SK-N-SH treated with all-trans-retinoic acid at 6 μM for 48 hours (cell line): ENCODE measurements around the gene TANGO6.

ENCODE experiments used
- ATAC-seq: fragments of 200-7000 bp; cut with Tn5 transposase; 3 replicates; pipeline ENCODE4 v1.9.1; 2020; ENCODE audit warnings: mild to moderate bottlenecking, moderate library complexity
- ARNTL ChIP-seq: fragments of 450-650 bp; formaldehyde crosslinking; IDR thresholded peaks from 2 replicates; pipeline ENCODE4 v1.5.0; 2020; ENCODE audit warnings: low read depth, mild to moderate bottlenecking, moderate library complexity, borderline replicate concordance
- BACH2 ChIP-seq: fragments of 250-450 bp; sonication (Bioruptor Pico); IDR thresholded peaks from 2 replicates; pipeline ENCODE4 v1.9.0; 2021; ENCODE audit warnings: mild to moderate bottlenecking, borderline replicate concordance
- CSDC2 ChIP-seq: fragments of 250-450 bp; sonication (Bioruptor Pico); IDR thresholded peaks from 2 replicates; pipeline ENCODE4 v1.5.0; 2020; ENCODE audit warnings: mild to moderate bottlenecking, moderate library complexity
- CSRNP3 ChIP-seq: fragments of 250-450 bp; sonication (Bioruptor Pico); IDR thresholded peaks from 2 replicates; pipeline ENCODE4 v1.5.1; 2021; ENCODE audit warnings: mild to moderate bottlenecking, moderate library complexity
- ESRRG ChIP-seq: fragments of 250-450 bp; sonication (Bioruptor Pico); IDR thresholded peaks from 2 replicates; pipeline ENCODE4 v1.6.1; 2021; ENCODE audit warnings: mild to moderate bottlenecking
- GLIS3 ChIP-seq: fragments of 250-450 bp; sonication (Bioruptor Pico); IDR thresholded peaks from 2 replicates; pipeline ENCODE4 v1.5.0; 2020; ENCODE audit warnings: mild to moderate bottlenecking, moderate library complexity
- ISL1 ChIP-seq: fragments of 250-450 bp; sonication (Bioruptor Pico); IDR thresholded peaks from 2 replicates; pipeline ENCODE4 v2.1.2; 2022; ENCODE audit warnings: mild to moderate bottlenecking, moderate library complexity
- OSR1 ChIP-seq: fragments of 250-450 bp; sonication (Bioruptor Pico); IDR thresholded peaks from 2 replicates; pipeline ENCODE4 v1.8.0; 2022; ENCODE audit warnings: moderate library complexity, mild to moderate bottlenecking, inconsistent platforms
- PATZ1 ChIP-seq: fragments of 250-450 bp; sonication (Bioruptor Pico); IDR thresholded peaks from 2 replicates; pipeline ENCODE4 v1.8.0; 2020; ENCODE audit warnings: mild to moderate bottlenecking, moderate library complexity, borderline replicate concordance
- POU6F1 ChIP-seq: fragments of 250-450 bp; sonication (Bioruptor Pico); IDR thresholded peaks from 2 replicates; pipeline ENCODE4 v1.8.0; 2021; ENCODE audit warnings: low read depth, mild to moderate bottlenecking, moderate library complexity, borderline replicate concordance
- PPARA ChIP-seq: fragments of 250-450 bp; sonication (Bioruptor Pico); IDR thresholded peaks from 2 replicates; pipeline ENCODE4 v1.5.0; 2020; ENCODE audit warnings: mild to moderate bottlenecking, borderline replicate concordance
- RARB ChIP-seq: fragments of 250-450 bp; sonication (Bioruptor Pico); IDR thresholded peaks from 2 replicates; pipeline ENCODE4 v1.8.0; 2021; ENCODE audit warnings: mild to moderate bottlenecking, moderate library complexity
- SNAI2 ChIP-seq: fragments of 250-450 bp; sonication (Bioruptor Pico); IDR thresholded peaks from 2 replicates; pipeline ENCODE4 v1.5.0; 2020; ENCODE audit warnings: mild to moderate bottlenecking, moderate library complexity
- TCF4 ChIP-seq: fragments of 250-450 bp; sonication (Bioruptor Pico); IDR thresholded peaks from 2 replicates; pipeline ENCODE4 v1.8.0; 2021; ENCODE audit warnings: mild to moderate bottlenecking, moderate library complexity, borderline replicate concordance
- TSHZ2 ChIP-seq: fragments of 250-450 bp; sonication (Bioruptor Pico); IDR thresholded peaks from 2 replicates; pipeline ENCODE4 v1.5.0; 2020; ENCODE audit warnings: mild to moderate bottlenecking, moderate library complexity
- ZC3H10 ChIP-seq: fragments of 250-450 bp; sonication (Bioruptor Pico); IDR thresholded peaks from 2 replicates; pipeline ENCODE4 v1.5.1; 2021; ENCODE audit warnings: mild to moderate bottlenecking, moderate library complexity
- ZFP3 ChIP-seq: fragments of 250-450 bp; sonication (Bioruptor Pico); IDR thresholded peaks from 2 replicates; pipeline ENCODE4 v1.5.0; 2020; ENCODE audit warnings: mild to moderate bottlenecking, moderate library complexity
- ZFP30 ChIP-seq: fragments of 450-650 bp; formaldehyde crosslinking; IDR thresholded peaks from 2 replicates; pipeline ENCODE4 v1.5.0; 2022; ENCODE audit warnings: mild to moderate bottlenecking, moderate library complexity
- ZNF565 ChIP-seq: fragments of 450-650 bp; formaldehyde crosslinking; conservative IDR thresholded peaks from 2 replicates; pipeline ENCODE4 v1.5.0; 2020; ENCODE audit warnings: low read depth, mild to moderate bottlenecking, moderate library complexity
- ZNF70 ChIP-seq: fragments of 450-650 bp; formaldehyde crosslinking; IDR thresholded peaks from 2 replicates; pipeline ENCODE4 v1.5.0; 2020; ENCODE audit warnings: mild to moderate bottlenecking, moderate library complexity
- ZNF8 ChIP-seq: fragments of 450-650 bp; formaldehyde crosslinking; IDR thresholded peaks from 2 replicates; pipeline ENCODE4 v1.5.0; 2020; ENCODE audit warnings: mild to moderate bottlenecking, moderate library complexity

The TANGO6 gene

GRCh38 chr16:69033151-69033949 is 190.0 kb downstream of the TANGO6 start (continued):
- TF ChIP-seq PPARA (no peak), RARB (CRISPR knock-in tag) (no peak)
- TF ChIP-seq, all 23 proteins: peak for 0

- ATAC-seq: no peak
- no peak for TF ChIP-seq ZFP3 (CRISPR knock-in tag)
- TF ChIP-seq ZNF565 (CRISPR knock-in tag): no peak
- TF ChIP-seq ESRRG: no peak
- TF ChIP-seq TSHZ2 (CRISPR knock-in tag): no peak
- TF ChIP-seq CSRNP3 (CRISPR knock-in tag): no peak
- TF ChIP-seq ZC3H10 (CRISPR knock-in tag): no peak
- TF ChIP-seq ZNF70 (CRISPR knock-in tag): no peak
- TF ChIP-seq PATZ1 (CRISPR knock-in tag): no peak
- no peak for TF ChIP-seq OSR1 (CRISPR knock-in tag)
- no peak for TF ChIP-seq RARB (CRISPR knock-in tag)
- no peak for TF ChIP-seq CSDC2 (CRISPR knock-in tag)
- no peak for TF ChIP-seq ARNTL (CRISPR knock-in tag)
- no peak for TF ChIP-seq ZFP30 (CRISPR knock-in tag)
- no peak for TF ChIP-seq SNAI2 (CRISPR knock-in tag)
- TF ChIP-seq BACH2: no peak
- no peak for TF ChIP-seq GLIS3
- TF ChIP-seq POU6F1: no peak
- TF ChIP-seq TCF4 (CRISPR knock-in tag): no peak
- TF ChIP-seq ZNF8 (CRISPR knock-in tag): no peak
These were observed 192.0 kb downstream of the TANGO6 start for GRCh38 chr16:69035375-69035774.

- TF ChIP-seq OSR1 (CRISPR knock-in tag) (no peak), POU6F1 (no peak), ZFP3 (CRISPR knock-in tag) (no peak), ZFP30 (CRISPR knock-in tag) (no peak), ISL1 (CRISPR knock-in tag) (no peak), RARB (CRISPR knock-in tag) (no peak), ZNF8 (CRISPR knock-in tag) (no peak), SNAI2 (CRISPR knock-in tag) (no peak), ESRRG (no peak), PPARA (no peak), TCF4 (CRISPR knock-in tag) (no peak), ARNTL (CRISPR knock-in tag) (no peak), BACH2 (no peak), CSDC2 (CRISPR knock-in tag) (no peak), PATZ1 (CRISPR knock-in tag) (no peak)
These were observed 193.2 kb downstream of the TANGO6 start for GRCh38 chr16:69036399-69037091.

More at GRCh38 chr16:69036399-69037091, 193.2 kb downstream of the TANGO6 start:
- ATAC-seq: no peak
